ENCODE results near the gene SPESP1.
"Not testable (repeated sequence)": the region's sequence is repeated elsewhere in the genome, so short reads cannot be mapped to it uniquely, and the experiment has no call there.

The SPESP1 gene

GRCh38 chr15:68930268-68931022 lies at the start of gene SPESP1:
TSS of gene SPESP1 (plus strand) at chr15:68930525. CDS start at chr15:68930654, 129 bp downstream.
- DNase-seq: no peak

- DNase-seq: no peak
These were observed 45.3 kb upstream of the SPESP1 start for GRCh38 chr15:68885070-68885469.

GRCh38 chr15:68887120-68887519 lies 43.2 kb upstream of the SPESP1 start:
- DNase-seq: no peak

GRCh38 chr15:68887819-68888218 lies 42.5 kb upstream of the SPESP1 start:
- DNase-seq: no peak

GRCh38 chr15:68888419-68888818 lies 41.9 kb upstream of the SPESP1 start:
- DNase-seq: no peak

GRCh38 chr15:68894208-68894607 lies 36.1 kb upstream of the SPESP1 start:
- DNase-seq: no peak

- no peak for DNase-seq
These were observed 34.1 kb upstream of the SPESP1 start for GRCh38 chr15:68896178-68896577.

- DNase-seq: no peak
These were observed 33.3 kb upstream of the SPESP1 start for GRCh38 chr15:68897016-68897415.

- no peak for DNase-seq
These were observed 30.3 kb upstream of the SPESP1 start for GRCh38 chr15:68900027-68900426.

- DNase-seq: no peak
These were observed 22.9 kb upstream of the SPESP1 start for GRCh38 chr15:68907396-68907923.

- DNase-seq: no peak
These were observed 20.7 kb upstream of the SPESP1 start for GRCh38 chr15:68909601-68910100.

- DNase-seq: no peak
These were observed 20.0 kb upstream of the SPESP1 start for GRCh38 chr15:68910341-68910740.

- DNase-seq: no peak
These were observed 19.5 kb upstream of the SPESP1 start for GRCh38 chr15:68910816-68911215.

GRCh38 chr15:68921926-68922325 lies 8.4 kb upstream of the SPESP1 start:
- no peak for DNase-seq

GRCh38 chr15:68924866-68925560 lies 5.3 kb upstream of the SPESP1 start:
- peak; percentile 77 for DNase-seq

GRCh38 chr15:68933001-68933400 lies 2.7 kb downstream of the SPESP1 start:
- DNase-seq: no peak

GRCh38 chr15:68934341-68934740 lies 4.0 kb downstream of the SPESP1 start:
- DNase-seq: no peak

- no peak for DNase-seq
These were observed 5.1 kb downstream of the SPESP1 start for GRCh38 chr15:68935400-68935937.

- no peak for DNase-seq
These were observed 9.2 kb downstream of the SPESP1 start for GRCh38 chr15:68939501-68939900.

- no peak for DNase-seq
These were observed 21.5 kb downstream of the SPESP1 start for GRCh38 chr15:68951813-68952212.

- no peak for DNase-seq
These were observed 27.4 kb downstream of the SPESP1 start for GRCh38 chr15:68957696-68958095.

GRCh38 chr15:68958597-68958996 lies 28.3 kb downstream of the SPESP1 start:
- DNase-seq: no peak

- DNase-seq: no peak
These were observed 32.1 kb downstream of the SPESP1 start for GRCh38 chr15:68962465-68962864.

- DNase-seq: not testable (repeated sequence)
These were observed 33.4 kb downstream of the SPESP1 start for GRCh38 chr15:68963719-68964118.
